ENCODE results near the gene ANKH.
"Not testable (repeated sequence)": the region's sequence is repeated elsewhere in the genome, so short reads cannot be mapped to it uniquely, and the experiment has no call there.

Gene ANKH

DNA sequence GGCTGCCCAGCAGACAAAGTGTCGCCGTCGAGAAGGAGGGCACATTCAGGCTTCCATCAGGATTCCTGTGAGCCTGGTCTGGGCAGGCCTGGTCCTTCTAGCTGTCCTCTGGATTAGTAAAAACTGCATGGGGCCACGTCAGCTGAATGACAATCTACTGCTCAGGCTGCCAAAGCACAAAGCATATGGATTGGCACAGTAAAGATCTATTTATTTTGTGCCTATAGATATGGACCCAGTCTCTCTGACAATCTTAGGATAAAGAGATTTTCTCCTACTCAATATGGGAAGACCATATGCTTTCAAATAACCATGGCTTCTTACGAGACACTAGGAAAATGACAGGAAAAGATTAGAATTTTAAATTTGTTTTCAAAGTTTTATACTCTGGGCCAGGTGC, 24.1 kb downstream of the ANKH start:
- no peaks in the 10 kb centered on the region for H3K27me3 ChIP-seq (ENCODE audit: insufficient read depth, low read length)
- no peak overlapping the region for H2AFZ ChIP-seq (ENCODE audit: low read length, unreplicated experiment)
- H3K79me2 ChIP-seq (ENCODE audit: control insufficient read depth, insufficient read depth, low read length, unreplicated experiment) = peaks cover 5% of the 10 kb centered on the region
- H3K4me3 ChIP-seq (ENCODE audit: low read depth, low read length) = no peak overlapping the region
- H3K27ac ChIP-seq (ENCODE audit: low read depth, low read length) = no peak overlapping the region
- 0 out of 2 replicates have a peak, but pooled peaks cover 3% of the 10 kb centered on the region for H3K36me3 ChIP-seq (ENCODE audit: insufficient read depth, low read length)
- no peaks in the 10 kb centered on the region for H3K4me1 ChIP-seq (ENCODE audit: control insufficient read depth, insufficient read depth, low read length, unreplicated experiment)

DNA sequence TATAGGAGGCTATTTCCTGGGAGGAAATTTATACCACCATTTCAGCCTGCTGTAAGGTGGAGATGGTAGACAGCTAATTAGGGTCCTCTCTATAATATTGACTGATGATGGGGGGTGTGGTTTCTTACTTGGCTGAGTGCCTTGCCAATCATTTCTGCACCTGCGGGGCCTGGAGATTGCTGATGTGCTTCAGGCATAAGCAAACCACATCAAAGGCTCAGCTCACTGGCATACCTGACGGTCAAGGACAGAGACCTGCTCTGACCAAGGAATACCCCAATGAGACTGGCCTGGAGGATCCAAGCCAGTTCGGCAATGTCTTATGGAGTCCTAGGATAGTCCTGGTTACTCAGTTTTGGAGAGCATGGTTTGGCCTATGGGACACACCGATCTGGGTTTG, 29.5 kb downstream of the ANKH start:
- H3K4me3 ChIP-seq (ENCODE audit: low read depth, low read length) = no peak overlapping the region
- H3K79me2 ChIP-seq (ENCODE audit: control insufficient read depth, insufficient read depth, low read length, unreplicated experiment) = peaks cover 3% of the 10 kb centered on the region
- H2AFZ ChIP-seq (ENCODE audit: low read length, unreplicated experiment) = no peak overlapping the region
- H3K4me1 ChIP-seq (ENCODE audit: control insufficient read depth, insufficient read depth, low read length, unreplicated experiment) = no peaks in the 10 kb centered on the region
- H3K27ac ChIP-seq (ENCODE audit: low read depth, low read length) = no peak overlapping the region
- no peaks in the 10 kb centered on the region for H3K27me3 ChIP-seq (ENCODE audit: insufficient read depth, low read length)
- 0 out of 2 replicates have a peak, but pooled peaks cover 2% of the 10 kb centered on the region for H3K36me3 ChIP-seq (ENCODE audit: insufficient read depth, low read length)

DNA sequence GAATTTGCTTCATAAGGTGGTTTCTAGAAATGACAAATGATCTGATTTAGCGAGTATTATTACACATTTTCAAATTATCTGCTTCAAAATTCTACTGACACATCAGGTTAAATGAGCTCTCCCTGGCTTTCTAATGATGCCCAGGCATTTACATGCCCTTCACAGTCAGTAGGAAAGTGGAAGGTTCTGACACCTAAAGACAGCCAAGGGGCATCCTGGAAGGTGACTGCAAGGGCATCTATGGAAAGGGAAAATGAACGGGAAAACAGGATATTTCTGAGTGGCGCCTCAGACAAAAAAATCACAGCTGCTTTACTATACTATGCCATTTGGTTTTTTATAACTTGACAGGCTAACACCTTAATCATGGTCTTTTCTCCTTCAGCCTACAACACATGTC, 31.0 kb downstream of the ANKH start:
- Histone ChIP-seq H3K36me3 (ENCODE audit: insufficient read depth, low read length) (0 out of 2 replicates have a peak, but pooled peaks cover 2% of the 10 kb centered on the region), H3K27ac (ENCODE audit: low read depth, low read length) (no peak overlapping the region), H3K4me1 (ENCODE audit: control insufficient read depth, insufficient read depth, low read length, unreplicated experiment) (no peaks in the 10 kb centered on the region), H3K4me3 (ENCODE audit: low read depth, low read length) (no peak overlapping the region), H3K79me2 (ENCODE audit: control insufficient read depth, insufficient read depth, low read length, unreplicated experiment) (peaks cover 3% of the 10 kb centered on the region), H3K27me3 (ENCODE audit: insufficient read depth, low read length) (no peaks in the 10 kb centered on the region), H2AFZ (ENCODE audit: low read length, unreplicated experiment) (no peak overlapping the region)

DNA sequence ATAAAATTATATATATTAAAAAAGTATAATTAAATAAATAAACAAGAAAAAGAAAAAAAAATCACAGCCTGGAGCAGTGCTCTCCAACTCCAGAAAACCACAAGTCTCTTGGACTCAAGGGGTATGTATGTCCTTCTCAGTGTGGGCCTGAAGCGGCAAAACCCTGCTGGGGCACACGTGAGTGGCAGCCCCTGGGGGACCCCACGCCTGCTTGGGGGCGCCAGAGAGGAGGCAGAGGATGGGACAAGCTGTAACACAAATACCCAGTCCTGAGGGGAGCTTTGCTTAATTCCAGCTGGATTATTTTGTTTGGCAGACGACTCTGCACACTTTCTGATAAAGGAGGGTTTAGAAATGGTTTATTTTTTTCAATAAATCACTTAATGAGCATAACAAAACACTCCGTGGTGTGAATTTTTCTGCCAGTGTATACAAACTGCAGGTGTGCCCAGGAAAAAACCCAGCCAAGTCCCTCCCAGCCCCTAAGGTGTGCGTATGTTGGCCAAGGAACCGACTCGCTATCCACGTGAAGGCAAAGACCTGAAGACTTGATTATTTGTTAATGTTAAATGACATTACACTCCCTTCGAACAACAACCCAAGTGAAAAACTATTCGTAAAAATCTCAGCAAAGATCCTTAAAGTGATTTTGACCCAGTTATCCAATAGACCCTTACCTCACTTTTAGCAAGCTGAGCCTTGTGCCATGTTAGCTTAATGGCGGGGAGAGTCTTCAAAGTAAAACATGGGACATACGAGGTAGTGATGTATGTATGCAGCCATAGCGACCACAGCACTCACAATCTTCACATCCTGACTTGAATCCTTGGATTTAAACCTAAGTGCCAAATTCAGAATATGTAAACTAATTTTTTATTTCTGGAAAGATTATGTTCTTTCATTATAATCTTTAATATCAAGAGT, 32.9 kb downstream of the ANKH start:
- H3K4me3 ChIP-seq (ENCODE audit: low read depth, low read length) = no peak overlapping the region
- H3K27me3 ChIP-seq (ENCODE audit: insufficient read depth, low read length) = no peaks in the 10 kb centered on the region
- peaks cover 6% of the 10 kb centered on the region for H3K79me2 ChIP-seq (ENCODE audit: control insufficient read depth, insufficient read depth, low read length, unreplicated experiment)
- H3K4me1 ChIP-seq (ENCODE audit: control insufficient read depth, insufficient read depth, low read length, unreplicated experiment) = no peaks in the 10 kb centered on the region
- H3K27ac ChIP-seq (ENCODE audit: low read depth, low read length) = no peak overlapping the region
- H2AFZ ChIP-seq (ENCODE audit: low read length, unreplicated experiment) = no peak overlapping the region
- H3K36me3 ChIP-seq (ENCODE audit: insufficient read depth, low read length) = 0 out of 2 replicates have a peak, but pooled peaks cover 2% of the 10 kb centered on the region

DNA sequence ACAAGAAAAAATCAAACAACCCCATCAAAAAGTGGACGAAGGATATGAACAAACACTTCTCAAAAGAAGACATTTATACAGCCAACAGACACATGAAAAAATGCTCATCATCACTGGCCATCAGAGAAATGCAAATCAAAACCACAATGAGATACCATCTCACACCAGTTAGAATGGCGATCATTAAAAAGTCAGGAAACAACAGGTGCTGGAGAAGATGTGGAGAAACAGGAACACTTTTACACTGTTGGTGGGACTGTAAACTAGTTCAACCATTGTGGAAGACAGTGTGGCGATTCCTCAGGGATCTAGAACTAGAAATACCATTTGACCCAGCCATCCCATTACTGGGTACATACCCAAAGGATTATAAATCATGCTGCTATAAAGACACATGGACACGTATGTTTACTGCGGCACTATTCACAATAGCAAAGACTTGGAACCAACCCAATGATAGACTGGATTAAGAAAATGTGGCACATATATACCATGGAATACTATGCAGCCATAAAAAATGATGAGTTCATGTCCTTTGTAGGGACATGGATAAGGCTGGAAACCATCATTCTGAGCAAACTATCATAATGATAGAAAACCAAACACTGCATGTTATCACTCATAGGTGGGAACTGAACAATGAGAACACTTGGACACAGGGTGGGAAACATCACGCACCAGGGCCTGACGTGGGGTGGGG, 34.0 kb downstream of the ANKH start:
- H3K4me1 ChIP-seq (ENCODE audit: control insufficient read depth, insufficient read depth, low read length, unreplicated experiment); H2AFZ ChIP-seq (ENCODE audit: low read length, unreplicated experiment); H3K79me2 ChIP-seq (ENCODE audit: control insufficient read depth, insufficient read depth, low read length, unreplicated experiment); H3K27me3 ChIP-seq (ENCODE audit: insufficient read depth, low read length); H3K36me3 ChIP-seq (ENCODE audit: insufficient read depth, low read length); H3K4me3 ChIP-seq (ENCODE audit: low read depth, low read length); H3K27ac ChIP-seq (ENCODE audit: low read depth, low read length): not testable (repeated sequence)

DNA sequence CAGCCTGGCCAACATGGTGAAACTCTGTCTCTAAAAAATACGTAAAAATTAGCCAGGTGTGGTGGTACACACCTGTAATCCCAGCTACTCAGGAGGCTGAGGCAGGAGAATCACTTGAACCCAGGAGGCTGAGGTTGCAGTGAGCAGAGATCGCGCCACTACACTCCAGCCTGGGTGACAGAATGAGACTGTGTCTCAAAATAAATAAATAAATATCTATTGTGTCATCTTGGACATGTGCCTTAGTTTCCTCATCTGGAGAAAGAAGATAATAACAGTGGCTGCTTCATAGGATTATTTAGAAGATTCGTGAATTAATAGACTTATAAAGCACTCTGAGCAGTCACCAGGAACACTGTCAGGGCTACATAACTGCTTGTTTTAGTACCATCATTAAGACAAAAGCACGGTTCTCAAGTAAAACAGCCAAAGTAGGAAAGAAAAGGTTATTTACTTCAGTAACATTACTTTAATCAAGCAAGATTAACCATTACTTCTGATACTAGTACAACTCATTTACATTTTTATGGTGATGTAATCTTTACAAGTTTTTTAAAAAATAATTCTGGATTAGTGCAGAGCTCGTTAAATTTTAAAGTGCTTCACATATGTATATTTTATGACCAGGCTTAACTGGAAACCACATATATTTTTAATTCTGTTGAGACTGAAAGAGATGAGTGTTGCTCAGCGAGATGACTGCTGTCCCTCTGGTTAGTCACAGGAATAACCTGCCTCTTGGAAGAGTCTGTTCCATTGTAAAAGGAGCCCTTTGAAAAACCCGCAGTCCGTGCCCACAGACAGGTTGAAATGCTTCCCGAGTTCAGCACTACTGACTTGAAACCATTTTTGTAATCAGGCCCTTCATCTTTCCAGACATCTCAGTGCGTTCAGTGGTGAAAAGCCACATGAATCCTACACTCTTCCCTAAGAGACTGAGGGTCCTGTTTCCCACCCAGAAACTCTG, 36.7 kb downstream of the ANKH start:
- H3K36me3 ChIP-seq (ENCODE audit: insufficient read depth, low read length) = 0 out of 2 replicates have a peak, but pooled peaks cover 2% of the 10 kb centered on the region
- H3K79me2 ChIP-seq (ENCODE audit: control insufficient read depth, insufficient read depth, low read length, unreplicated experiment) = peaks cover 16% of the 10 kb centered on the region
- H3K4me1 ChIP-seq (ENCODE audit: control insufficient read depth, insufficient read depth, low read length, unreplicated experiment) = peaks cover 19% of the 10 kb centered on the region
- H2AFZ ChIP-seq (ENCODE audit: low read length, unreplicated experiment) = no peak overlapping the region
- H3K27ac ChIP-seq (ENCODE audit: low read depth, low read length) = no peak overlapping the region
- no peaks in the 10 kb centered on the region for H3K27me3 ChIP-seq (ENCODE audit: insufficient read depth, low read length)
- no peak overlapping the region for H3K4me3 ChIP-seq (ENCODE audit: low read depth, low read length)

DNA sequence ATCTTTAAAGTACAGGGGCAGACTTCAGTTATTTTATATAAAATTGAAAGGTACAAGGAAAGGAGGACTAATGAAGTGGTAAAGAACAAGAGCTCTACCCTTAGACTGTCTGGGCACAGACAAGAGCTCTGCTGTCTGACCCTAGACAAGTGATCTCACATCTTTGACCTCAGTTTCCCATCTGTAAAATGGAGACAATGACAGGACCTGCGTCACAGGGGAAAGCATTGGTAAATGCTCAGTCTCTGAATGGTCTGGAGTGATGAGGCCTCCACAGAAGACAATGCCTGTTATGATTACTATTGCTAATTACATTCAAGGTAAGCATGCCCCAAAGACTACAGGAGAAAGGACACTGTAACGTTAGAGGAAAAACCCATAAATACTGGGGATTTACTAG, 37.5 kb downstream of the ANKH start:
- no peak overlapping the region for H3K4me3 ChIP-seq (ENCODE audit: low read depth, low read length)
- no peak overlapping the region for H2AFZ ChIP-seq (ENCODE audit: low read length, unreplicated experiment)
- H3K27ac ChIP-seq (ENCODE audit: low read depth, low read length) = no peak overlapping the region
- H3K79me2 ChIP-seq (ENCODE audit: control insufficient read depth, insufficient read depth, low read length, unreplicated experiment) = peaks cover 21% of the 10 kb centered on the region
- H3K36me3 ChIP-seq (ENCODE audit: insufficient read depth, low read length) = 0 out of 2 replicates have a peak, but pooled peaks cover 2% of the 10 kb centered on the region
- peaks cover 26% of the 10 kb centered on the region for H3K4me1 ChIP-seq (ENCODE audit: control insufficient read depth, insufficient read depth, low read length, unreplicated experiment)
- H3K27me3 ChIP-seq (ENCODE audit: insufficient read depth, low read length) = no peaks in the 10 kb centered on the region

DNA sequence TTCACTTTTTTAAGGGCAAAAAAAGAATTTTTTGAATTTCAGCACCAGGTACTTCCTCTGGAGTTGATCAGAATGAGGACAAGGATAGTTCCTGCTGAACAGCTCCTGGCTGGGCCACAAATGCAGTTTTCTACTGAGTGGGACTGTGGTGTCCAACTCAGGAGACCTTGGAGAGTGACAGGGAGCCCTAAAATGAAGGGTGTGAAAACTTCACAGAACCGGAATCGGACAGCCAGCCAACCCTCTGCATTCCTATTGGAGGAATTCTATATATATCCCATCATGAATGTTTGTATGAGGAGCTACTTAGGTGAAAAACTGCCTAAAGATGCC, 40.6 kb downstream of the ANKH start:
- H3K4me1 ChIP-seq (ENCODE audit: control insufficient read depth, insufficient read depth, low read length, unreplicated experiment) = peaks cover 26% of the 10 kb centered on the region
- peaks cover 25% of the 10 kb centered on the region for H3K79me2 ChIP-seq (ENCODE audit: control insufficient read depth, insufficient read depth, low read length, unreplicated experiment)
- H3K27ac ChIP-seq (ENCODE audit: low read depth, low read length) = peak overlapping the region; percentile 82
- no peaks in the 10 kb centered on the region for H3K27me3 ChIP-seq (ENCODE audit: insufficient read depth, low read length)
- H2AFZ ChIP-seq (ENCODE audit: low read length, unreplicated experiment) = no peak overlapping the region
- H3K4me3 ChIP-seq (ENCODE audit: low read depth, low read length) = no peak overlapping the region
- H3K36me3 ChIP-seq (ENCODE audit: insufficient read depth, low read length) = peaks cover 4% of the 10 kb centered on the region; the same call in 1 of the 2 replicates

DNA sequence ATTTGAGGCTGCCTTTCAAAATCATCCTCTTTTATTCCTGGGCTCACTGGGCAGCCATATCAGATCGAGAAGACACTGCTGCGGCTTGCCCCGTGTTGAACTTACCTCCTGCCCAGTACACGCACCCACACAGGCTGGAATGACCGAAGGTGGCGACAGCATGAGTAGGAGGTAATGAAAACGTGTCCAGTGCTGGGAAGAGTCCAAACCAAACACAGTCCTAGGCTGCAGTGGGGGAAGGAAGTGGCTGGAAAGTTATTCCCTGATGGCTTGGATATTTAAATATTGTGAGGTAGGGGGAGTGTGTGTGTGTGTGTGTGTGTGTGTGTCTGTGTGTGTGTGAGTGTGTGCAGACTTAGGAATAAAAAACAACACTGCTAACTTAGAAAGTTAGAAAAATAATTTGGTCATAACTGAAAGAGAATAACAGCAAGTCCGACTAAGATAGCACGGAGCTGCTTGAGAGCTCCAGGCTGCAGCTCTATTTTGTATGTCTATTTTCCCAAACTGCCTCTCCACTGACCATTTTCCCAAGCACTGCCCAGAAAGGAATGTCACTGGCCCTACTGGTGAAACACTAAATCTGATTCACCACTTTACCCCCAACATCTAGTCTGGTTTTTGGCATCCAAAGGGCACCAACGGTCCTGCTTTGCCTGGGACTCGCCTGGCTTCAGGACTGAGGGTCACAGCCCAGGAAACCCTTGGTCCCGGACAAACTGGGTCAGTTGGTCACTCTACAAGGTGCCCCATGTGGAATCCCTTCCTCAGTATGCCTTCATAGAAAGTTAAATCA, 41.2 kb downstream of the ANKH start:
- Histone ChIP-seq H3K4me1 (ENCODE audit: control insufficient read depth, insufficient read depth, low read length, unreplicated experiment) (peaks cover 26% of the 10 kb centered on the region), H3K27me3 (ENCODE audit: insufficient read depth, low read length) (no peaks in the 10 kb centered on the region), H3K36me3 (ENCODE audit: insufficient read depth, low read length) (peaks cover 4% of the 10 kb centered on the region; the same call in 1 of the 2 replicates), H2AFZ (ENCODE audit: low read length, unreplicated experiment) (no peak overlapping the region), H3K27ac (ENCODE audit: low read depth, low read length) (peak overlapping the region; percentile 82), H3K79me2 (ENCODE audit: control insufficient read depth, insufficient read depth, low read length, unreplicated experiment) (peaks cover 25% of the 10 kb centered on the region), H3K4me3 (ENCODE audit: low read depth, low read length) (0 out of 2 replicates have a peak overlapping the region, but pooled peaks have one; percentile 6)

Data from ACC112 (cell line).